IPS DF 6.9 (cell line): ENCODE measurements around the gene LRP8.
A peak's percentile ranks its signal among the peaks of the same experiment; 100 is the strongest.

Experiments
- DNase-seq: peaks from one replicate; pipeline ENCODE4 v3.0.0-alpha.2; 2013; ENCODE audit warnings: low read depth, low spot score
- H3K27ac ChIP-seq: one replicate; pipeline ENCODE4 v1.5.1; 2013; ENCODE audit warnings: low read length, control low read depth
- H3K27me3 ChIP-seq: 2 replicates; pipeline ENCODE4 v1.6.1; 2013; ENCODE audit warnings: mild to moderate bottlenecking, low read length; ENCODE audit not compliant: control insufficient read depth, insufficient read depth
- H3K36me3 ChIP-seq: 2 replicates; pipeline ENCODE4 v1.6.1; 2013; ENCODE audit warnings: low read length; ENCODE audit not compliant: control insufficient read depth, insufficient read depth
- H3K4me1 ChIP-seq: 2 replicates; pipeline ENCODE4 v1.6.1; 2013; ENCODE audit warnings: low read length; ENCODE audit not compliant: control insufficient read depth, insufficient read depth
- H3K4me3 ChIP-seq: 2 replicates; pipeline ENCODE4 v1.5.1; 2013; ENCODE audit warnings: mild to moderate bottlenecking, low read length
- H3K9me3 ChIP-seq: 2 replicates; pipeline ENCODE4 v1.6.1; 2013; ENCODE audit warnings: low read length, inconsistent platforms; ENCODE audit not compliant: control insufficient read depth, insufficient read depth
- WGBS: extraction: QIAGEN DNeasy Blood & Tissue Kit; methylation state at CpG from one replicate; pipeline ENCODE4 v1.1.7; 2013; ENCODE audit warnings: mixed read lengths, missing lambda C conversion rate; ENCODE audit not compliant: insufficient read length, insufficient coverage; 5-methylcytosine and 5-hydroxymethylcytosine counted together

The LRP8 gene

DNA sequence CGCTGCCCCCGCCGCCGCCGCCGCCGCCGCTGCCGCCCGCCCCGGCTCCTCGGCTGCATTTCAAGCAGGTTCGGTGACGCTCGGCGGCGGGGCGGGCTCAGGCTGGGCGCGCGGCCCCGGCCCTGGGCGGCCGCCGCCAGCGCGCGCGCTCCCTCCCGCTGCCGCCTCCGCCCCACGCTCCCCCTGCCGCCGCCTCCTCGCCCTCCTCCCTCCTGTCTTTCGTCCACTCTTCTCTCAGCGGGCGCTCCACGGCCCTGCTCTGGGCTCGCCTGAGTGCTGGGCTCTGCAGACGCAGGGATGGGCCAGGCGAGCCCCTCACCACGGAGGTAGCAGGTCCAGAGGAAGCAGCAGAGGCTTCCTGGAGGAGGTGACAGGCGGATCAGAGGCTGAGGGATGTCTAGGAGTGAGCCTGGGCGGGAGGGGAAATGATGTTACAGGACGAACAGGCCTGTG is at the start of gene LRP8:
Gene LRP8, minus strand, starts transcription at position 62 of the 453 bp plus-strand sequence. CDS start 158 bp downstream, outside the sequence.
- Histone ChIP-seq H3K27ac (no peak within 1 kb of the TSS), H3K36me3 (peaks cover 7% of the 10 kb centered on the region; the same call in 1 of the 2 replicates), H3K27me3 (no peaks in the 10 kb centered on the region), H3K4me3 (peak within 1 kb of the TSS; percentile 50), H3K9me3 (no peaks in the 10 kb centered on the region), H3K4me1 (peaks cover 2% of the 10 kb centered on the region; the same call in 1 of the 2 replicates)
- WGBS, result no CpG with 5 or more reads among the region's 47 CpGs
- no peak for DNase-seq

DNA sequence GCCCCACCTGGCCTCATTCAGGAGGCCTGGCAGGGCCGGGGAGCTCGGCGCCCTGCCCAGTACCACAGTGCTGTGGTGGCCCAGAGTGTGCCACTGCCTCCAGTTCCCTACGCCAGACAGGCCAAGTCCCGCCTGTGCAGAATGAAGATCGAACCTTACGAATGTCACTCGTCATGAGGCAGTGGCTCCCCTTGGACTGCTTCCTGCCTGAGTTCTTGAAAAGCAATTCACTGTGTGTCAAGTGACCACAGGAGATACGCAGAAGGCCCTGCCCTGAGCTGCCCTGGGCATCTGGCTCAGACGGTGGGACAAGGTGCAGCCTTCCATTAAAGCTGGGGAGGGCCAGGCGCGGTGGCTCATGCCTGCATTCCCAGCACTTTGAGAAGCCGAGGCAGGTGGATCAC is 49.6 kb upstream of the LRP8 start:
- H3K36me3 ChIP-seq, result no peaks in the 10 kb centered on the region
- H3K27ac ChIP-seq, result no peak overlapping the region
- peaks cover 5% of the 10 kb centered on the region for H3K4me1 ChIP-seq
- no peaks in the 10 kb centered on the region for H3K9me3 ChIP-seq
- H3K27me3 ChIP-seq, result no peaks in the 10 kb centered on the region
- no CpG with 5 or more reads among the region's 13 CpGs for WGBS
- H3K4me3 ChIP-seq, result no peak overlapping the region
- DNase-seq, result no peak

DNA sequence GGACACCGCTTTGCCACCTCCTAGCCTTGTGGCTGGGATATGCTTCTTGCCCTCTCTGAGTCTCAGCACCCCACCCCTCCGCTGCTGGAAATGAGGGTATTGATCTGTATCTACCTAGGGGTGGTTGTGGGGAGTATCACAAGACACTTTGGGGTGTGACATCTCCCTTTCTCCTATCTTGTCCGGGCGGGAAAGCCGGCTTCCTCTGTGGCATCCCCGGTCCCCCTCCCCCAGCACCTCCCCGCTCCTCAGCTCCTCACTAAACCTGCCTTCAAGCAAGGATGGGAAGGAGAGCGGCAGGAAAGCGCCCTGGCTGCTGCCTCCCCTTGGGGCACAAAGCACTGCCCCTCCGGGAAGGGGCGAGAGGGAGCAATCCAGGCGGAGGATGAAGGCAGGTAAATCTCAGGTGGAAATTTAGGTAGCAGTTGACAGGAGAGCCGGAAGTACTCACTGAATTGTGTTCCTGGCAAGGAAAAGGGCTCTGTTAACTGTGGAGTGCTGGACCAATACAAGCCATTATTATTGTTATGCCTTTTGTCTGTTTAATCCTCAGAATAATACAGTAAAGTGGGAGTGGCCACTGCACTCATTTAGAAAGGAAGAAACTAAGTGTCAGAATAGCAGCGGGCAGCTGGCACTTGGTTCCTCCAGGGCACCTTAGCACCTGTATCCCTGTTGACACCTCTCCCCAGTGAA is 49.0 kb upstream of the LRP8 start:
- Histone ChIP-seq H3K9me3 (no peaks in the 10 kb centered on the region), H3K27me3 (no peaks in the 10 kb centered on the region), H3K4me3 (no peak overlapping the region), H3K36me3 (no peaks in the 10 kb centered on the region), H3K27ac (no peak overlapping the region), H3K4me1 (peaks cover 5% of the 10 kb centered on the region)
- no CpG with 5 or more reads among the region's 14 CpGs for WGBS
- DNase-seq, result no peak

DNA sequence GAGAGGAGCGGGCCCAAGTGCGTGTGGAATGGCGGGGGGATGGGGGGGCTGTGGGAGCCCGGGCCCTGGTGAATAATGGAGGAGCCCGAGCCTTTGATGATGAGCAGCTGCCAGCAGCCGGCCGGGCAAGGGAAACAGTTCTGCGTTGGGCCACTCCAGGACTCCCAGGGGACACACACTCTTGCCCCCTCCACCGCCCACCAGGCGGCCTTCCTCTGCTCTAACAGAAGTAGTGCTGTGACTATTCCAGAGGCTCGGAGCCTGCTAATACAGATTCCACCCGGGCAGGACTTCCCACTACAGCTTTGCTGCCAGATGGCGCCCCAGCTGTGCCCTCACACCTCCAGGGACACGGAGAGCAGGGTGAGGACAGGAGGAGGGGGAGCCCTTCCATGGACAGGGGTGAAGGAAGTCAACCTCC is 48.2 kb upstream of the LRP8 start:
- H3K27me3 ChIP-seq, result no peaks in the 10 kb centered on the region
- WGBS, result no CpG with 5 or more reads among the region's 14 CpGs
- H3K27ac ChIP-seq, result no peak overlapping the region
- no peaks in the 10 kb centered on the region for H3K9me3 ChIP-seq
- H3K4me3 ChIP-seq, result no peak overlapping the region
- H3K36me3 ChIP-seq, result no peaks in the 10 kb centered on the region
- DNase-seq, result no peak
- peaks cover 5% of the 10 kb centered on the region for H3K4me1 ChIP-seq

DNA sequence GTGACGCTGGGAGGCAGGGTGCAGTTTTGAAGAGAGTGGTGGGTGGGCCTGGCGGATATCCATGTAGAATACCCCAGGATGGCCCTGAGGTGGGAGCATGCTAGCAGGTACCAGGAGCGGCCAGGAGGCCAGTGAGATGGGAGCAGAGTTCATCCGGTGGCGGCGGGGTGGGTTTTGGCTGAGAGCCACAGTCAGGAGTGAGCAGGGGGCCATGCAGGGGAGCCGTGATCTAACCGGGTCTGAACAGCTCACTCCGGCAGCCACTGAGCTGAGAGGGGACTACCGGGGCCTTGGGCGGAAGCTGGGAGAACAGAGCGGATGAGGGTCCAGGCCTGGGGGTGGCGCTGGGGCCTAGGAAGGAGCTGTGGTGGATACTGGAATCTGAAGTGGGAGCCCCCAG is 47.6 kb upstream of the LRP8 start:
- H3K4me1 ChIP-seq, result peaks cover 7% of the 10 kb centered on the region
- H3K27ac ChIP-seq, result no peak overlapping the region
- H3K36me3 ChIP-seq, result no peaks in the 10 kb centered on the region
- no peaks in the 10 kb centered on the region for H3K9me3 ChIP-seq
- WGBS, result no CpG with 5 or more reads among the region's 13 CpGs
- no peak for DNase-seq
- no peaks in the 10 kb centered on the region for H3K27me3 ChIP-seq
- H3K4me3 ChIP-seq, result no peak overlapping the region

DNA sequence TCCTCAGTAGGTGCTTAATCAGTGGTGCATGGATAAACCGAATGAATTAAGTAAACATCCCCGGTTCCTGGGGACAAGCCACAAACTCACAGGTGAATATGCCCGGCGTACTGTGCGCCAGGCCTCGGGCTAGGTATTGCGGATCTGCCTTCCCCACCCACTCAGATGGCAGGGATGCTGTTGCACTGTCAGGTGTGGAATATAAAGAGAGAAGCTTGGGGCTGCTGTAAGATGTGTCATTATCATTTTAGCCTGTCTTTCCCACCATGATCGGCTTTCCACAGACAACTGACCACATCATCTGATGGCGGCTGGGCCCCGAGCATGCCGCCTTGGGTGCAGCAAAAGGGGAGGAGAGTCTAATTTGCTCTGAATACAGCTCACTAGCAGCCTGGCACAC is 45.4 kb upstream of the LRP8 start:
- no peak for DNase-seq
- Histone ChIP-seq H3K9me3 (no peaks in the 10 kb centered on the region), H3K4me1 (peaks cover 8% of the 10 kb centered on the region), H3K27me3 (no peaks in the 10 kb centered on the region), H3K27ac (no peak overlapping the region), H3K4me3 (no peak overlapping the region; the same call in 1 of the 2 replicates), H3K36me3 (no peaks in the 10 kb centered on the region)
- no CpG with 5 or more reads among the region's 11 CpGs for WGBS

DNA sequence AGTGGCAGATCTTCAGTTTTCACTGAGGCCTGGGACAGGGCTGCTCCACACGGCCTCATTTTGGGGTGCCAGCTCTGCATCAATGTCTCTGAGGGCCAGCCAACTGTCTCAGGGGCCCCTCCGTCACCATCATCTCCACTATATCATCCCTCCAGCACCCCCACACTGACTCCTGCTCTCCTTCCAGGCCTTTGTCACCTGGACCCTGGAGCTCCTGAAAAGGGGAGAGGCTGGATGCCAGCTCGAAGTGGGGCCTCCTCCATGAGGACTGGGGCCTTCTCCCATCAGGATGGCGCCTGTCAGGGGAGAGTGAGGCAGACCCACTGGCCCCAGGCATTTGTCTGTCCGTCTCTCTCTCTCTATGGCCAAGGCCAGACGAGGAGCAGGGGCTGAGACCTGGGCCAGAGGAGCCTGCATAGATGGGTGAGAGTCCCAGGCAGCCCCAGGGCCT is 44.7 kb upstream of the LRP8 start:
- no peak overlapping the region for H3K27ac ChIP-seq
- H3K4me3 ChIP-seq, result no peak overlapping the region
- DNase-seq, result no peak
- no peaks in the 10 kb centered on the region for H3K9me3 ChIP-seq
- no peaks in the 10 kb centered on the region for H3K36me3 ChIP-seq
- H3K4me1 ChIP-seq, result peaks cover 8% of the 10 kb centered on the region
- no peaks in the 10 kb centered on the region for H3K27me3 ChIP-seq
- WGBS, result no CpG with 5 or more reads among the region's 6 CpGs

DNA sequence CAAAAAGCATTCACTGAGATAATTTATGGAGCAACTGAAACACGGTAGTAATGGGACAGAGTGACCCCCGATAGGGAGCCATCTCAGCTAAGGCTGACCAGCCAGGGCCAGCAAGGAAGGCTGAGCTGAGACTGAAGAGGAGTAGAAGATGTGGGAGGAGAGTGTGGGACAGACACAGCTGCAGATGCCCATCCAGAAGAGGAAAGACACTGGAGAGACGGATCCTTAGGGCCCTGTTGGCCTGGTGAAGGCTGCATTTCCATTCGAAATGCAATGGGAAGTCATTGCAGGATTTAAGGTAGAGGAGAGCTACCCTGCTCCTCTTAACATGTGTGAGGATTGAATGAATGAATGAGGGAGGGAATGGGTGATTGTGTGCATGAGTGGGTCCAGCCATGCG is 44.0 kb upstream of the LRP8 start:
- no CpG with 5 or more reads among the region's 5 CpGs for WGBS
- H3K27me3 ChIP-seq, result no peaks in the 10 kb centered on the region
- peaks cover 5% of the 10 kb centered on the region for H3K4me1 ChIP-seq
- H3K9me3 ChIP-seq, result no peaks in the 10 kb centered on the region
- no peaks in the 10 kb centered on the region for H3K36me3 ChIP-seq
- no peak overlapping the region for H3K27ac ChIP-seq
- H3K4me3 ChIP-seq, result no peak overlapping the region
- DNase-seq, result no peak

DNA sequence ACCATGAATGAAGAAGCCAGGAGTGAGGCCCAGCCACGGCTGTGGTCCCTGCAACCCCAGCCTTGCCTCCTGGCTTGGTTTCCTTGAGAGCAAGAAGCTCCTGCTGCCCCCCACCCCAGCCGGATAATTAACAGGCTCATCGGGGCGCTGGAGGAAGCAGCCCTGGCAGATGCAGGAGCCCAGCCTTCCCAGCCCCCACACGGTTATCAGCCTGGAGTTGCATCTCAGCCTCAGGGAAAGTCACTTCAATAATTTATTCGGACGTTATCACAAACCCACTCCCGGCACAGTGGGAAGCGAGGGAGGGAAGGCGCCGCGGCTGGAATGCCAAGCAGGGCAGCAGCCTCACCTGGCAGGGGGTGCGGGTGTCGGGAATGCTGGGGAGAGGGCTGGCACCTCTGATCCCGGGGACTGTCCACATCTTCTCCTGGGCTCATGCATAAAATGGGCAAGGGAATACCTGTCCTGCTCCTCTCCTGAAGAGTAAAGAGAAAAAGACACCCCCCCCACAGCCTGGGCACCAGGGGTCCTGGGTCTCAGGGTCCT is 43.3 kb upstream of the LRP8 start:
- no peak for DNase-seq
- Histone ChIP-seq H3K36me3 (no peaks in the 10 kb centered on the region), H3K9me3 (no peaks in the 10 kb centered on the region), H3K4me1 (peaks cover 3% of the 10 kb centered on the region), H3K27me3 (no peaks in the 10 kb centered on the region), H3K27ac (no peak overlapping the region), H3K4me3 (no peak overlapping the region)
- WGBS, result no CpG with 5 or more reads among the region's 15 CpGs

DNA sequence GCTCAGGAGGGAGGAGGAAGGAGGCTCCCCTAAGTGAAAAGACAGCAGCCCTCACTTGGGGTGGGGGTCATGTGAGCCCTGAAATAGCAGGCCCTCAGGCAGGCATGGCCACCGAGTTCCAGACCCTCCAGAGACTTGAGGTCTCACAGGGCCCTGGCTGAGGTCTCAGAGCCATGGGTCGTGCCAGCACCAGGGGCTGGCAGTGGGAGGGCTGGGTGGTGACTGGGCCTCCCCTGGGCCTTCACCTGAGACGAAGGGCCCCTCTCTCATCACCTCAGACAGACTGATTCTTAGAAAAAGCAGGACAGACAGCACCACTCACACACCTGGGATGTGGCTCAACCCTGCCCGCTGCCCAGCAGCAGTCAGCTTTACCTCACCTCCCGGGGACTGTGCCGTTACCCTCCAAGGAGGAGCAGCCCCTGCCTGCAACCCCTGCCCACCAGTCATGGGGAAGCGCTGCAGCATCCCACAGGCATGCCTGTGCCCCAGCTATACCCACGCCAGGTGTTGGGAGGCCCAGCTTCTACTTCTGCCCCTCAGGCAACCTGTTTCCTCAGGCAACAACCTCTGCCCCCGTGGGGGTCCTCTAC is 42.6 kb upstream of the LRP8 start:
- Histone ChIP-seq H3K9me3 (no peaks in the 10 kb centered on the region), H3K4me3 (no peak overlapping the region), H3K27me3 (no peaks in the 10 kb centered on the region), H3K36me3 (no peaks in the 10 kb centered on the region), H3K4me1 (peaks cover 2% of the 10 kb centered on the region; the same call in 1 of the 2 replicates), H3K27ac (no peak overlapping the region)
- DNase-seq, result no peak
- no CpG with 5 or more reads among the region's 9 CpGs for WGBS
